Spleen (tissue), 11 donors: ENCODE measurements around the gene LTBP1. TPM values are rescaled to one million over a fixed set of nuclear protein-coding genes. Genes with fewer than 3 reads are reported as not detected.

ENCODE experiments used
- DNase-seq: peaks from one replicate; pipeline ENCODE4 v3.0.0-alpha.2; 2020
- H3K27ac ChIP-seq, 8 donors: fragments of 200-600 bp; sonication (generic) in 7 of 8; 1 replicate in 4 of 8; 2 replicates in 4 of 8; pipeline versions ENCODE4 v1.5.0 to v1.8.0; 2016 to 2021; ENCODE audit warnings: inconsistent platforms in 4 of 8, mild to moderate bottlenecking in 4 of 8, moderate library complexity in 1 of 8
- H3K27me3 ChIP-seq, 7 donors: fragments of 200-600 bp; sonication (generic) in 6 of 7; replicated peaks in 1 of 7; 1 replicate in 4 of 7; 2 replicates in 3 of 7; pipeline versions ENCODE4 v1.5.0 to v1.8.0; 2016 to 2021; ENCODE audit warnings: inconsistent platforms in 3 of 7, mild to moderate bottlenecking in 1 of 7
- H3K36me3 ChIP-seq, 6 donors: fragments of 200-600 bp; sonication (generic) in 5 of 6; 1 replicate in 4 of 6; 2 replicates in 2 of 6; pipeline versions ENCODE4 v1.5.0 to v1.8.0; 2016 to 2021; ENCODE audit warnings: inconsistent platforms in 2 of 6
- H3K4me1 ChIP-seq, 6 donors: fragments of 200-600 bp; sonication (generic) in 5 of 6; 1 replicate in 3 of 6; 2 replicates in 3 of 6; pipeline versions ENCODE4 v1.5.0 to v1.8.0; 2016 to 2021; ENCODE audit warnings: inconsistent platforms in 3 of 6
- H3K4me3 ChIP-seq, 8 donors: fragments of 200-600 bp; sonication (generic) in 7 of 8; 1 replicate in 4 of 8; 2 replicates in 4 of 8; pipeline versions ENCODE4 v1.5.0 to v1.8.0; 2016 to 2021; ENCODE audit warnings: inconsistent platforms in 4 of 8, mild to moderate bottlenecking in 4 of 8, moderate library complexity in 2 of 8
- H3K9me3 ChIP-seq, 8 donors: fragments of 200-600 bp; sonication (generic) in 7 of 8; 1 replicate in 4 of 8; 2 replicates in 4 of 8; pipeline versions ENCODE4 v1.5.0 to v1.8.0; 2016 to 2021; ENCODE audit warnings: inconsistent platforms in 4 of 8
- CTCF ChIP-seq, 11 experiments: fragments of 200-600 bp in 7 of 11; fragments of 450-650 bp in 4 of 11; sonication (generic) in 4 of 11; IDR thresholded peaks in 8 of 11; conservative IDR thresholded peaks in 3 of 11; 1 replicate in 7 of 11; 2 replicates in 4 of 11; pipeline versions ENCODE4 v1.4.0 to v1.8.0; 2016 to 2021; ENCODE audit warnings: antibody characterized with exemption in 11 of 11, inconsistent platforms in 4 of 11, mild to moderate bottlenecking in 1 of 11
- POLR2A ChIP-seq, 3 donors: fragments of 450-650 bp; IDR thresholded peaks; one replicate each; pipeline ENCODE4 v1.5.1; 2017; ENCODE audit warnings: antibody characterized with exemption in 3 of 3, mild to moderate bottlenecking in 1 of 3
- POLR2AphosphoS5 ChIP-seq, 3 donors: sonication (generic); formaldehyde crosslinking; IDR thresholded peaks; one replicate each; pipeline ENCODE4 v1.5.1; 2017; ENCODE audit warnings: antibody characterized with exemption in 3 of 3
- WGBS, 5 donors: extraction: QIAGEN DNeasy Blood & Tissue Kit in 3 of 5; methylation state at CpG; one replicate each; pipeline versions ENCODE4 v1.1.5 to v1.1.7; 2013 to 2018; 5-methylcytosine and 5-hydroxymethylcytosine counted together
- intact Hi-C: fragments of 100-400 bp; cut with DNase I; formaldehyde crosslinking; loops from one replicate; pipeline ENCODE4 v1.15.0; 2023; ENCODE audit warnings: low total_unique reads
- polyA plus RNA-seq, 3 donors: library from polyadenylated mRNA; stranded (reverse); fragments of 200-250 nt; gene quantifications; one replicate each; pipeline ENCODE4 v1.2.1, GENCODE V29; 2013
- total RNA-seq, 7 donors: library from RNA; depleted of rRNA in 3 of 7; stranded (reverse); fragments of >200 nt in 3 of 7; fragmentation: NEBNext Ultra II Directional in 4 of 7; extraction: Animal tissue kit (Norgen Biotek cat#: 25700) in 4 of 7; gene quantifications; one replicate each; pipeline versions ENCODE4 v1.1.0 to v1.2.1, GENCODE V29; 2016 to 2021
- donor health status: healthy with polysubstance abuse.
- donor health status: DM: no; HTN: no; CAD: no; lungs with moderate emphysema.
- donor health status: DM: no; HTN: no; CAD: no.
- donor health status: Bipolar disorder and iron deficiency.
- donor health status: healthy.
- donor health status: DM: no; HTN: no; CAD: no.
- donor health status: DM: yes; HTN: yes; CAD: no.

LTBP1 gene
- total and polyA plus RNA-seq, 10 donors = 6.8 to 28.0 (median 13.3) TPM

- H3K4me3 ChIP-seq = no peak overlapping the region
- H3K4me1 ChIP-seq = no peaks in the 10 kb centered on the region
- intact Hi-C loops = no loop called here
- no peaks in the 10 kb centered on the region for H3K27me3 ChIP-seq
- no peaks in the 10 kb centered on the region for H3K36me3 ChIP-seq
- 55 to 72% (median 64%) methylated on average over 3 of the region's 3 CpGs for WGBS, 5 donors
- H3K9me3 ChIP-seq = no peaks in the 10 kb centered on the region
- no peak for DNase-seq
- no peak overlapping the region for H3K27ac ChIP-seq
- TF ChIP-seq POLR2AphosphoS5 (IDR thresholded peaks at IDR 0.05) (no peak), CTCF (IDR thresholded peaks at IDR 0.05 in 8 of 11, conservative IDR thresholded peaks at IDR 0.05 in 3 of 11) (no peak), POLR2A (IDR thresholded peaks at IDR 0.05) (no peak)
Measured at GRCh38 chr2:33430077-33430476, 483.3 kb downstream of the LTBP1 start.

GRCh38 chr2:33430856-33431255 is 484.1 kb downstream of the LTBP1 start:
- TF ChIP-seq POLR2AphosphoS5 (IDR thresholded peaks at IDR 0.05) = no peak
- TF ChIP-seq CTCF (IDR thresholded peaks at IDR 0.05 in 8 of 11, conservative IDR thresholded peaks at IDR 0.05 in 3 of 11) = no peak
- TF ChIP-seq POLR2A (IDR thresholded peaks at IDR 0.05) = no peak
- no peak overlapping the region for H3K27ac ChIP-seq
- H3K9me3 ChIP-seq = no peaks in the 10 kb centered on the region
- WGBS, 5 donors = 82 to 93% (median 87%) methylated on average over 1 of the region's 1 CpG
- no peaks in the 10 kb centered on the region for H3K36me3 ChIP-seq
- no peak overlapping the region for H3K4me3 ChIP-seq
- H3K27me3 ChIP-seq = no peaks in the 10 kb centered on the region
- intact Hi-C loops = no loop called here
- H3K4me1 ChIP-seq = no peaks in the 10 kb centered on the region
- DNase-seq = no peak

- Histone ChIP-seq H3K4me1 (peaks cover 0 to 6% (median 0%) of the 10 kb centered on the region in 6 donors), H3K4me3 (no peak overlapping the region), H3K9me3 (no peaks in the 10 kb centered on the region), H3K27me3 (no peaks in the 10 kb centered on the region), H3K27ac (no peak overlapping the region), H3K36me3 (no peaks in the 10 kb centered on the region)
- TF ChIP-seq POLR2A (IDR thresholded peaks at IDR 0.05) (no peak), CTCF (IDR thresholded peaks at IDR 0.05 in 8 of 11, conservative IDR thresholded peaks at IDR 0.05 in 3 of 11) (no peak), POLR2AphosphoS5 (IDR thresholded peaks at IDR 0.05) (no peak)
- no peak for DNase-seq
- intact Hi-C loops = no loop called here
- WGBS, 5 donors = 92 to 96% (median 95%) methylated on average over 2 of the region's 2 CpGs
Measured at GRCh38 chr2:33432871-33433270, 486.1 kb downstream of the LTBP1 start.

GRCh38 chr2:33433279-33434235 is 486.8 kb downstream of the LTBP1 start:
- no peaks in the 10 kb centered on the region for H3K9me3 ChIP-seq
- no peak overlapping the region for H3K27ac ChIP-seq
- no peak for TF ChIP-seq CTCF (IDR thresholded peaks at IDR 0.05 in 8 of 11, conservative IDR thresholded peaks at IDR 0.05 in 3 of 11)
- TF ChIP-seq POLR2AphosphoS5 (IDR thresholded peaks at IDR 0.05) = no peak
- TF ChIP-seq POLR2A (IDR thresholded peaks at IDR 0.05) = no peak
- H3K4me3 ChIP-seq = no peak overlapping the region
- WGBS, 5 donors = 79 to 93% (median 82%) methylated on average over 7 of the region's 7 CpGs
- intact Hi-C loops = no loop called here
- no peaks in the 10 kb centered on the region for H3K27me3 ChIP-seq
- peaks cover 0 to 8% (median 0%) of the 10 kb centered on the region in 6 donors for H3K4me1 ChIP-seq
- H3K36me3 ChIP-seq = no peaks in the 10 kb centered on the region
- DNase-seq = no peak
